ENCODE measurements around the gene ANKEF1. TPM values are rescaled to one million over a fixed set of nuclear protein-coding genes. Genes with fewer than 3 reads are reported as not detected.

The ANKEF1 gene
- polyA plus RNA-seq, 1 donor from 2014 or later, result 6.2 TPM

- no peak overlapping the region for H3K4me3 Mint-ChIP-seq
- H3K27me3 Mint-ChIP-seq, result peaks cover 26% of the 10 kb centered on the region
- H3K27ac Mint-ChIP-seq, result peak overlapping the region in 1 of 3 donors; percentile 18
- peaks cover 10 to 12% (median 10%) of the 10 kb centered on the region in 3 donors for H3K4me1 Mint-ChIP-seq
- peaks cover 2% of the 10 kb centered on the region for H3K36me3 Mint-ChIP-seq
- H3K9me3 Mint-ChIP-seq, result peaks cover 0 to 2% (median 0%) of the 10 kb centered on the region in 3 donors
Observed at GRCh38 chr20:10061641-10062040, 26.9 kb downstream of the ANKEF1 start.

DNA sequence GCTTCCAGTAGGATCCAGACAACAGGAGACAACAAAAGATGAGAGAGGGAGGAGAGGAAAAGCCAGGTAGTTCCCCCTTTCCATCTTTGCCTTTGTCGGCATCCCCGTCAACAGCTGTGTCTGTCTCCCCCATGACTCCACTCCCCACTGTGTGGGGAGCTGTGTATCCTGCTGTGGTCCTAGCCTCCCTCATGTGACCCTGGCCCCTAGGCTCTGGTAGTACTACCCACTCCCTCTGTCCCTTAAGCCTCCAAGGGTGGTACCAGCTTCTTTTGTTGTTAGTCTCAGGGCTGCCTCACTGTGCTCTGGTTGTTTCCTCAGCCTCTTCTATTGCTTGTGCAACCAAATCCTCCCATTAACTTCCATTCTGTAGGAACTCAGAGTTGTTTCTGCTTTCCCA lies 28.7 kb downstream of the ANKEF1 start:
- H3K36me3 Mint-ChIP-seq, result peaks cover 2% of the 10 kb centered on the region
- peaks cover 26% of the 10 kb centered on the region for H3K27me3 Mint-ChIP-seq
- H3K4me1 Mint-ChIP-seq, result peaks cover 10 to 12% (median 10%) of the 10 kb centered on the region in 3 donors
- no peak overlapping the region for H3K27ac Mint-ChIP-seq
- peaks cover 0 to 2% (median 0%) of the 10 kb centered on the region in 3 donors for H3K9me3 Mint-ChIP-seq
- H3K4me3 Mint-ChIP-seq, result no peak overlapping the region

- no peak overlapping the region for H3K27ac Mint-ChIP-seq
- H3K4me3 Mint-ChIP-seq, result no peak overlapping the region
- H3K4me1 Mint-ChIP-seq, result peaks cover 10 to 12% (median 10%) of the 10 kb centered on the region in 3 donors
- peaks cover 2% of the 10 kb centered on the region for H3K36me3 Mint-ChIP-seq
- H3K9me3 Mint-ChIP-seq, result peaks cover 0 to 5% (median 0%) of the 10 kb centered on the region in 3 donors
- H3K27me3 Mint-ChIP-seq, result peaks cover 26% of the 10 kb centered on the region
Observed at GRCh38 chr20:10064611-10065010, 29.8 kb downstream of the ANKEF1 start.

DNA sequence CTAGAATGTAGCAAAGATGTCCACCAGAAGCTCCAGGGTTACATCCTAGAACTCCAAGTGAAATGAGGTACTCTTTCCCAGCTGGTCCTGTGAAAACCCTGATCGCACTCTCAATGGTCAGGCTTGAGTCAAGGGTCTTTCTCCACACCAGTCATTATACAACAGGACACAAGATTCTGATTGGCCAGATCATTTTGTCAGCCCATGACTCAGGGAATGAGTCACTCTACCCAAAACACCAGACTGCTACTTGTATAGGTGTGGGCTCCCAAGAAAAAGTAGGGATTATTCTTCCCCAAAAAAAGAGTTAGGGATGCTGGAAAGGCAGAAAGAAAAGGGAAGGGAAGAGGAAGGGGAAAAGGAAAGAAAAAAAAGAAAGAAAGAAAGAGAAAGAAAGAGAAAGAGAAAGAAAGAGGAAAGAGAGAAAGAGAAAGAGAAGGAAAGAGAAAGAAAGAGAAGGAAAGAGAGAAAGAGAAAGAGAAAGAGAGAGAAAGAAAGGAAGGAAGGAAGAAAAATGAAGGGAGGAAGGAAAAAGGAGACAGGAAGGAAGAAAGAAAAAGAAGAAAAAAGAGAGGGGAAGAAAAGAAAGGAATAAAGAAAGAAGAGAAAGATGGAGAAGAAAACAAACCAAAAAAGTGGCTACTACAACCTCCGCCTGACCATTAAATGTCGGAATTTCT lies 30.5 kb downstream of the ANKEF1 start:
- Mint-ChIP-seq H3K27ac (no peak overlapping the region), H3K27me3 (peaks cover 30% of the 10 kb centered on the region), H3K4me1 (peaks cover 5 to 7% (median 6%) of the 10 kb centered on the region in 3 donors), H3K36me3 (peaks cover 2% of the 10 kb centered on the region), H3K9me3 (peaks cover 0 to 5% (median 0%) of the 10 kb centered on the region in 3 donors), H3K4me3 (no peak overlapping the region)

DNA sequence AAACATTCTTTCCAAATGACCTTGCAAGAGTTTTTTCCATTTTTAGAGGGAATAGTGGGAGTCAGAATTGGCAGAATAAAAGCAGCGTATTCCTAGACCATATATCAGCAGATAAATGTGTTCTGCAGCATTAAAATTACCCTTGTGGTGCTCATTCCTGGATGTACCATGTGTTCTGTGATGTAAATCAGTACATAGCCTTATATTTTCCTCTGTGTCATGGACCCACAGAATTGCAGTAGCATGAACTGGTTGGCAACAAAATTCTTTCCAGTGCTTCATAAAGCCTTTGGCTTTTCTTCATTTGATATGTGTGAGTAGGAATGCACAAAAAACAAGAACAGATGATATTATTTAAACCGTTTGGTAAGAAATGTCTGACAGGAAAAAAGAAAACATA lies 32.5 kb downstream of the ANKEF1 start:
- Mint-ChIP-seq H3K4me3 (no peak overlapping the region), H3K36me3 (peaks cover 2% of the 10 kb centered on the region), H3K27me3 (peaks cover 25% of the 10 kb centered on the region), H3K9me3 (peaks cover 0 to 5% (median 0%) of the 10 kb centered on the region in 3 donors), H3K27ac (no peak overlapping the region), H3K4me1 (no peaks in the 10 kb centered on the region)

- Mint-ChIP-seq H3K4me1 (peaks cover 4 to 8% (median 7%) of the 10 kb centered on the region in 3 donors), H3K4me3 (no peak overlapping the region), H3K27me3 (peaks cover 15% of the 10 kb centered on the region), H3K9me3 (no peaks in the 10 kb centered on the region), H3K36me3 (no peaks in the 10 kb centered on the region), H3K27ac (no peak overlapping the region)
Observed at GRCh38 chr20:10074513-10074912, 39.7 kb downstream of the ANKEF1 start.

GRCh38 chr20:10075606-10076005 lies 40.8 kb downstream of the ANKEF1 start:
- H3K36me3 Mint-ChIP-seq, result no peaks in the 10 kb centered on the region
- no peaks in the 10 kb centered on the region for H3K9me3 Mint-ChIP-seq
- H3K27ac Mint-ChIP-seq, result no peak overlapping the region
- H3K4me3 Mint-ChIP-seq, result no peak overlapping the region
- H3K27me3 Mint-ChIP-seq, result peaks cover 13% of the 10 kb centered on the region
- H3K4me1 Mint-ChIP-seq, result peaks cover 4 to 8% (median 7%) of the 10 kb centered on the region in 3 donors

DNA sequence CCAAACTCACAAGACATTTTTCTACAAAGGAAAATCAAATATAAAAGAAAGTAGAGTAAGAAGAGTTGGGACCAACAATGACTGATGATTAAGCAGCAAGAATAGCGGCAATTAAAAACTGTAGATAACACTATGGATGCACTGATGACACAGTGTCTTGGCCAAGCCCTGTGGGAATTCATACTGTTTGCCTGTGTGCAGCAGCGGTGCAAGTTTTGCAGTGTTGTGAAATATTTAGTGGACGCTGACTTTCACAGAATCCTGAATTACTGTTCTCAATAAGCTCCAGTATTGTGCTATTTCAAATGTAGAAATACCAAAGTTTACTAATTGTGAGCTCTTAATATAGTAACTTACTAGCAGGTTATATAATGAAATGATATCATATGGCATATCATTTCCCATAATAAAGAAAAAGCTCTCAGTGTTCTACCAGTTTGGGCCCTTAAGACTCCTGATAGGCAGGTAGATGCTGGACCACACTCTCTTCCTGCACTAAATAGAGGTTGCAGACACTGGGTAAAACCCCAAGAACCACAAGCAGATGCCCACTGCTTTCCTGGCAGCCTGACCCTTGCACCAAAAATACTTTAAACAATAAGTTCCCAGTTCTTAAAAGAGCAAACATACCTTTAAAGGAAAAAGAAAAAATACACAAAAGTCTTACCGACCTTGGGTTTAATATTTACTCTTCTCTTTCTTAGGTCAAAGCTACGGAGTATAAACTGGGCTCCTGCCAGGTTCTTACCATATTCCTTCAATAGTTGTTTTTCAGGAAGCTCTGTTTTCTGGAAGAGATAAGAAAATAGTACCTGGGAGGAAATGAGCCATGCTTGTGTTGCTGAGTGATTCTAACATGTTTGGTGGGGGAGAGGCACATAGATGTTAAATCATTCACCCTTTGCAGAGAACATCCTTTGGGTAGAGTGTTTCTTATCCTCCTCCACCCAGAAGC lies 41.6 kb downstream of the ANKEF1 start:
- Mint-ChIP-seq H3K27ac (no peak overlapping the region), H3K9me3 (no peaks in the 10 kb centered on the region), H3K4me3 (no peak overlapping the region), H3K4me1 (peaks cover 4 to 8% (median 7%) of the 10 kb centered on the region in 3 donors), H3K27me3 (peaks cover 13% of the 10 kb centered on the region), H3K36me3 (no peaks in the 10 kb centered on the region)

- H3K27ac Mint-ChIP-seq, result no peak overlapping the region
- H3K9me3 Mint-ChIP-seq, result no peaks in the 10 kb centered on the region
- H3K36me3 Mint-ChIP-seq, result no peaks in the 10 kb centered on the region
- peaks cover 13% of the 10 kb centered on the region for H3K27me3 Mint-ChIP-seq
- H3K4me3 Mint-ChIP-seq, result no peak overlapping the region
- peaks cover 4 to 8% (median 7%) of the 10 kb centered on the region in 3 donors for H3K4me1 Mint-ChIP-seq
Observed at GRCh38 chr20:10077081-10077471, 42.3 kb downstream of the ANKEF1 start.

- H3K4me3 Mint-ChIP-seq, result no peak overlapping the region
- H3K27ac Mint-ChIP-seq, result no peak overlapping the region
- H3K27me3 Mint-ChIP-seq, result peaks cover 15% of the 10 kb centered on the region
- H3K4me1 Mint-ChIP-seq, result peaks cover 4 to 8% (median 7%) of the 10 kb centered on the region in 3 donors
- no peaks in the 10 kb centered on the region for H3K36me3 Mint-ChIP-seq
- H3K9me3 Mint-ChIP-seq, result no peaks in the 10 kb centered on the region
Observed at GRCh38 chr20:10077886-10078285, 43.1 kb downstream of the ANKEF1 start.

DNA sequence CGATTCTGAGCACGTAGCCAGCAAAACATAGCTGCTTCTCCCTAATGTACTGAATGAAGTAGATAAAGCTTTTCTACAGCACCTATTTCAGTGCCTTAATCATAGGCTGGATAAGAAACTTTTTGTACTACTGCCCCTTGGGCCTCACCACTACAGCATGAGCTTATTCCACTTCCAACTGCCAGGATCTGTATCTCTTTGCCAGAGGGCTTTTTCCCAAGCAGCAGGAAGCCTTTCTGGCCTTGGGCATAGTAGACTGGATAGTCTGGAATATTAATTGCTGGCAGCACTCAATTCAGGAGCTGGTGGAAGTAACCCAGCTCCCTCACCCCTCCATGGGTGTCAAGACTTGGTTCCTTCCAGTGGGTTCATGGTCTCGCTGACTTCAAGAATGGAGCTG lies 43.6 kb downstream of the ANKEF1 start:
- Mint-ChIP-seq H3K4me3 (no peak overlapping the region), H3K36me3 (no peaks in the 10 kb centered on the region), H3K27ac (no peak overlapping the region), H3K9me3 (no peaks in the 10 kb centered on the region), H3K4me1 (peaks cover 4 to 8% (median 7%) of the 10 kb centered on the region in 3 donors), H3K27me3 (peaks cover 15% of the 10 kb centered on the region)

DNA sequence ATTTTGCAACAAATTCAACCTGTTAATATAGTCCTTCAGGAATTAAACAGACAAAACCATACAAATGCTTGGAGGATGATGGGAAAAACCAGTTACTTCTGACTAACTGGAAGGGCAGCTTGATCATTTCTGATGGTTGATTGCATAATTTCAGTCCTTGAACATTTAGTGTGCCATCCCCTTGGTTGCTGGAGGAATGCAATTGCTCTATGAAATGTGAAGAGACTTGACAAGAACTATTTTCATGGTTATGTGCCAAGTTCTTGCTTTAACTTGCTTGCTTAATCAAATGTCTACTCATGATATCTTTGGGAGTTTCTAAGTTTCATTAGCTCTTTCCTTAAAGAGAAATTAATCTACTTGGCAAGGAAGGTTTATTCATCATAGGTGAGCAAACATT lies 45.2 kb downstream of the ANKEF1 start:
- Mint-ChIP-seq H3K36me3 (no peaks in the 10 kb centered on the region), H3K27ac (no peak overlapping the region), H3K27me3 (peaks cover 12% of the 10 kb centered on the region), H3K9me3 (no peaks in the 10 kb centered on the region), H3K4me1 (peaks cover 0 to under 1% (median 0%) of the 10 kb centered on the region in 3 donors), H3K4me3 (no peak overlapping the region)

DNA sequence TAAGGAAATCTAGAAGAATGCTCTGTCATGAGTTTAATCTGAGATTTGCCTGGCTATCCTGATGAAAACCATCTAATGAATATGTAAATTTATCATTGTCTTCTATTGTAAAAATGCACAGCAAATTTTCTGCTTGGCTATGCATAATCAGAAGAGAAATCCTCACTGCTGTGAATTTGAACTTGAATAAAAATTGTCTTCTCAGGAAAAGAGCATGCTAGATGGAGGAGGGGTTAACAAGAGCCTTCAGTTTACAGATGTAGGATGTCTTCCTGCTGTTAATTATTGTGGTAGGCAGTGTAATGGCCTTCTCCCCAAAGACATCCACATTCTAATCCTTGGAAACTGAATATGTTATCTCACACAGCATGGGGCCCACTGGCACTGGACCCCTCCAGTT lies 45.8 kb downstream of the ANKEF1 start:
- H3K9me3 Mint-ChIP-seq, result no peaks in the 10 kb centered on the region
- H3K4me1 Mint-ChIP-seq, result no peaks in the 10 kb centered on the region
- no peaks in the 10 kb centered on the region for H3K36me3 Mint-ChIP-seq
- no peak overlapping the region for H3K4me3 Mint-ChIP-seq
- no peak overlapping the region for H3K27ac Mint-ChIP-seq
- peaks cover 12% of the 10 kb centered on the region for H3K27me3 Mint-ChIP-seq

- no peaks in the 10 kb centered on the region for H3K36me3 Mint-ChIP-seq
- H3K9me3 Mint-ChIP-seq, result no peaks in the 10 kb centered on the region
- no peak overlapping the region for H3K4me3 Mint-ChIP-seq
- H3K4me1 Mint-ChIP-seq, result no peaks in the 10 kb centered on the region
- H3K27me3 Mint-ChIP-seq, result peaks cover 9% of the 10 kb centered on the region
- no peak overlapping the region for H3K27ac Mint-ChIP-seq
Observed at GRCh38 chr20:10089871-10090587, 55.2 kb downstream of the ANKEF1 start.

All from IgD-negative memory B cell (primary cell).